GM23338 (cell line): ENCODE measurements around the gene HOXC9. TPM values are rescaled to one million over a fixed set of nuclear protein-coding genes. Genes with fewer than 3 reads are reported as not detected.

Experiments
- ATAC-seq: fragments of 200-7000 bp; cut with Tn5 transposase; 3 replicates; pipeline ENCODE4 v1.9.1; 2020
- DNase-seq: peaks from one replicate; pipeline ENCODE4 v3.0.0-alpha.2; 2015; ENCODE audit warnings: low spot score
- H2AFZ ChIP-seq: fragments of 200-600 bp; sonication (generic); 2 replicates; pipeline ENCODE4 v1.8.0; 2016; ENCODE audit warnings: antibody characterized with exemption, mild to moderate bottlenecking, moderate library complexity
- H3F3A ChIP-seq: fragments of 200-600 bp; sonication (generic); replicated peaks from 2 replicates; pipeline ENCODE4 v1.8.0; 2017; ENCODE audit warnings: antibody characterized with exemption, mixed run types, low read depth
- H3K27ac ChIP-seq: fragments of 200-600 bp; sonication (generic); 2 replicates; pipeline ENCODE4 v1.6.1; 2016; ENCODE audit warnings: low read depth
- H3K27me3 ChIP-seq: fragments of 200-600 bp; sonication (generic); 2 replicates; pipeline ENCODE4 v1.8.0; 2016; ENCODE audit warnings: mild to moderate bottlenecking, mixed run types, moderate library complexity; ENCODE audit not compliant: insufficient read depth
- H3K36me3 ChIP-seq: fragments of 200-600 bp; sonication (generic); 2 replicates; pipeline ENCODE4 v1.8.0; 2016; ENCODE audit warnings: mild to moderate bottlenecking; ENCODE audit not compliant: insufficient read depth
- H3K4me1 ChIP-seq: fragments of 200-600 bp; sonication (generic); 2 replicates; pipeline ENCODE4 v1.8.0; 2016; ENCODE audit warnings: mild to moderate bottlenecking, moderate library complexity; ENCODE audit not compliant: insufficient read depth
- H3K4me2 ChIP-seq: fragments of 200-600 bp; sonication (generic); 2 replicates; pipeline ENCODE4 v1.7.1; 2017; ENCODE audit warnings: mixed run types
- H3K4me3 ChIP-seq: fragments of 200-600 bp; sonication (generic); 2 replicates; pipeline ENCODE4 v1.6.1; 2016; ENCODE audit warnings: mixed run types
- H3K79me2 ChIP-seq: fragments of 200-600 bp; sonication (generic); replicated peaks from 2 replicates; pipeline ENCODE4 v1.8.0; 2017; ENCODE audit warnings: mild to moderate bottlenecking; ENCODE audit not compliant: insufficient read depth
- H3K9me2 ChIP-seq: fragments of 200-600 bp; sonication (generic); 2 replicates; pipeline ENCODE4 v1.8.0; 2017; ENCODE audit not compliant: insufficient read depth
- H4K20me1 ChIP-seq: fragments of 200-600 bp; sonication (generic); replicated peaks from 2 replicates; pipeline ENCODE4 v1.8.0; 2017; ENCODE audit warnings: mild to moderate bottlenecking; ENCODE audit not compliant: insufficient read depth
- H3K27ac Mint-ChIP-seq: 2 replicates; pipeline ENCODE4 v1.8.0; 2020; ENCODE audit warnings: inconsistent platforms, mild to moderate bottlenecking, moderate library complexity, mixed read lengths
- H3K27me3 Mint-ChIP-seq: 3 replicates; pipeline ENCODE4 v1.8.0; 2022; ENCODE audit warnings: low read depth, mild to moderate bottlenecking, moderate library complexity, mixed read lengths, inconsistent platforms; ENCODE audit not compliant: insufficient read depth, poor library complexity
- H3K36me3 Mint-ChIP-seq: 3 replicates; pipeline ENCODE4 v1.8.0; 2021; ENCODE audit warnings: low read depth, mild to moderate bottlenecking, inconsistent platforms, moderate library complexity, mixed read lengths
- H3K4me1 Mint-ChIP-seq: 3 replicates; pipeline ENCODE4 v1.8.0; 2020; ENCODE audit warnings: mild to moderate bottlenecking, inconsistent platforms, mixed read lengths
- H3K4me3 Mint-ChIP-seq: 3 replicates; pipeline ENCODE4 v1.8.0; 2021; ENCODE audit warnings: moderate library complexity, mild to moderate bottlenecking, inconsistent platforms, mixed read lengths
- H3K9me3 Mint-ChIP-seq: 3 replicates; pipeline ENCODE4 v1.8.0; 2020; ENCODE audit warnings: moderate library complexity, mild to moderate bottlenecking, inconsistent platforms, mixed read lengths
- CREB1 ChIP-seq: fragments of 250-450 bp; sonication (Bioruptor Pico); IDR thresholded peaks from 2 replicates; pipeline ENCODE4 v1.5.0; 2020; ENCODE audit warnings: low read depth, mild to moderate bottlenecking, moderate library complexity
- EZH2 ChIP-seq: fragments of 200-600 bp; sonication (generic); IDR thresholded peaks from one replicate; pipeline ENCODE4 v1.8.0; 2017; ENCODE audit warnings: antibody characterized with exemption, mild to moderate bottlenecking, low read depth; ENCODE audit not compliant: unreplicated experiment
- EZH2phosphoT487 ChIP-seq: fragments of 200-600 bp; sonication (generic); IDR thresholded peaks from one replicate; pipeline ENCODE4 v1.8.1; 2018; ENCODE audit warnings: antibody characterized with exemption; ENCODE audit not compliant: unreplicated experiment
- JUNB ChIP-seq: IDR thresholded peaks from one replicate; pipeline ENCODE4 v1.6.1; 2016; ENCODE audit warnings: antibody characterized with exemption; ENCODE audit not compliant: unreplicated experiment
- NANOG ChIP-seq: IDR thresholded peaks from 2 replicates; pipeline ENCODE4 v1.6.1; 2016; ENCODE audit warnings: antibody characterized with exemption, borderline replicate concordance
- POLR2AphosphoS5 ChIP-seq: IDR thresholded peaks from 2 replicates; pipeline ENCODE4 v1.6.1; 2016; ENCODE audit warnings: antibody characterized with exemption, low read depth
- STAT1 ChIP-seq: IDR thresholded peaks from one replicate; pipeline ENCODE4 v1.6.1; 2016; ENCODE audit warnings: antibody characterized with exemption; ENCODE audit not compliant: unreplicated experiment
- ZNF114 ChIP-seq: fragments of 250-450 bp; sonication (Bioruptor Pico); IDR thresholded peaks from 2 replicates; pipeline ENCODE4 v1.5.0; 2020; ENCODE audit warnings: mild to moderate bottlenecking, moderate library complexity
- ZNF331 ChIP-seq: fragments of 250-450 bp; sonication (Bioruptor Pico); IDR thresholded peaks from 2 replicates; pipeline ENCODE4 v1.5.0; 2020; ENCODE audit warnings: low read depth, mild to moderate bottlenecking, moderate library complexity
- ZNF462 ChIP-seq: fragments of 250-450 bp; sonication (Bioruptor Pico); IDR thresholded peaks from 2 replicates; pipeline ENCODE4 v1.5.0; 2020; ENCODE audit warnings: mild to moderate bottlenecking, moderate library complexity
- polyA plus RNA-seq: library from polyadenylated mRNA; unstranded; fragments of >200 nt; fragmentation: Nextera tagmentation; extraction: Ambion mirVana; gene quantifications from 2 replicates; pipeline ENCODE4 v1.2.1, GENCODE V29; 2016
- total RNA-seq: library from RNA; depleted of rRNA; stranded (reverse); fragments of >200 nt; shearing (Covaris generic); gene quantifications from 2 replicates; pipeline ENCODE4 v1.2.3, GENCODE V29; 2014
- TF ChIP-seq, protein P1 (sequence below), 2 experiments: fragments of 200-600 bp in 1 of 2; sonication (generic) in 1 of 2; conservative IDR thresholded peaks; 2 replicates each; pipeline versions ENCODE4 v1.5.1 to v1.6.1; 2016 to 2017; ENCODE audit warnings: antibody characterized with exemption in 2 of 2, low read depth in 2 of 2, mild to moderate bottlenecking in 2 of 2, moderate library complexity in 1 of 2
- TF ChIP-seq, protein P2 (sequence below): IDR thresholded peaks from 2 replicates; pipeline ENCODE4 v1.6.1; 2016; ENCODE audit warnings: antibody characterized with exemption
- TF ChIP-seq, protein P3 (sequence below): IDR thresholded peaks from one replicate; pipeline ENCODE4 v1.6.1; 2018; ENCODE audit warnings: antibody characterized with exemption; ENCODE audit not compliant: unreplicated experiment

The HOXC9 gene
- total and polyA plus RNA-seq, 2 experiments from 2014 or later = not detected

- H3K27ac ChIP-seq = no peak overlapping the region
- peaks cover 33% of the 10 kb centered on the region for H3K4me1 Mint-ChIP-seq
These were observed 10.5 kb upstream of the HOXC9 start for GRCh38 chr12:53989227-53990113.

More at GRCh38 chr12:53989227-53990113, 10.5 kb upstream of the HOXC9 start:
- no peak for ATAC-seq
- Mint-ChIP-seq H3K27ac (no peak overlapping the region), H3K4me3 (no peak overlapping the region), H3K36me3 (no peaks in the 10 kb centered on the region; the same call in 2 of the 3 replicates), H3K27me3 (peaks cover 100% of the 10 kb centered on the region), H3K9me3 (peaks cover 5% of the 10 kb centered on the region; the same call in 2 of the 3 replicates)
- TF ChIP-seq NANOG = no peak
- TF ChIP-seq, protein P1, sequence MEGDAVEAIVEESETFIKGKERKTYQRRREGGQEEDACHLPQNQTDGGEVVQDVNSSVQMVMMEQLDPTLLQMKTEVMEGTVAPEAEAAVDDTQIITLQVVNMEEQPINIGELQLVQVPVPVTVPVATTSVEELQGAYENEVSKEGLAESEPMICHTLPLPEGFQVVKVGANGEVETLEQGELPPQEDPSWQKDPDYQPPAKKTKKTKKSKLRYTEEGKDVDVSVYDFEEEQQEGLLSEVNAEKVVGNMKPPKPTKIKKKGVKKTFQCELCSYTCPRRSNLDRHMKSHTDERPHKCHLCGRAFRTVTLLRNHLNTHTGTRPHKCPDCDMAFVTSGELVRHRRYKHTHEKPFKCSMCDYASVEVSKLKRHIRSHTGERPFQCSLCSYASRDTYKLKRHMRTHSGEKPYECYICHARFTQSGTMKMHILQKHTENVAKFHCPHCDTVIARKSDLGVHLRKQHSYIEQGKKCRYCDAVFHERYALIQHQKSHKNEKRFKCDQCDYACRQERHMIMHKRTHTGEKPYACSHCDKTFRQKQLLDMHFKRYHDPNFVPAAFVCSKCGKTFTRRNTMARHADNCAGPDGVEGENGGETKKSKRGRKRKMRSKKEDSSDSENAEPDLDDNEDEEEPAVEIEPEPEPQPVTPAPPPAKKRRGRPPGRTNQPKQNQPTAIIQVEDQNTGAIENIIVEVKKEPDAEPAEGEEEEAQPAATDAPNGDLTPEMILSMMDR (conservative IDR thresholded peaks at IDR 0.05; ENCODE audit: low read depth in 2 of 2) = peak; percentile 39 to 56
- no peak for TF ChIP-seq ZNF462 (CRISPR knock-in tag)
- no peak for TF ChIP-seq ZNF331 (CRISPR knock-in tag)
- no peak for TF ChIP-seq ZNF114
- TF ChIP-seq JUNB = no peak
- TF ChIP-seq POLR2AphosphoS5 = no peak
- no peak for TF ChIP-seq CREB1 (CRISPR knock-in tag)
- no peak for TF ChIP-seq STAT1
- TF ChIP-seq, protein P2, sequence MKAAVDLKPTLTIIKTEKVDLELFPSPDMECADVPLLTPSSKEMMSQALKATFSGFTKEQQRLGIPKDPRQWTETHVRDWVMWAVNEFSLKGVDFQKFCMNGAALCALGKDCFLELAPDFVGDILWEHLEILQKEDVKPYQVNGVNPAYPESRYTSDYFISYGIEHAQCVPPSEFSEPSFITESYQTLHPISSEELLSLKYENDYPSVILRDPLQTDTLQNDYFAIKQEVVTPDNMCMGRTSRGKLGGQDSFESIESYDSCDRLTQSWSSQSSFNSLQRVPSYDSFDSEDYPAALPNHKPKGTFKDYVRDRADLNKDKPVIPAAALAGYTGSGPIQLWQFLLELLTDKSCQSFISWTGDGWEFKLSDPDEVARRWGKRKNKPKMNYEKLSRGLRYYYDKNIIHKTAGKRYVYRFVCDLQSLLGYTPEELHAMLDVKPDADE = no peak
- peak; percentile 91 for TF ChIP-seq EZH2
- peak; percentile 78 for TF ChIP-seq EZH2phosphoT487
- TF ChIP-seq, protein P3, sequence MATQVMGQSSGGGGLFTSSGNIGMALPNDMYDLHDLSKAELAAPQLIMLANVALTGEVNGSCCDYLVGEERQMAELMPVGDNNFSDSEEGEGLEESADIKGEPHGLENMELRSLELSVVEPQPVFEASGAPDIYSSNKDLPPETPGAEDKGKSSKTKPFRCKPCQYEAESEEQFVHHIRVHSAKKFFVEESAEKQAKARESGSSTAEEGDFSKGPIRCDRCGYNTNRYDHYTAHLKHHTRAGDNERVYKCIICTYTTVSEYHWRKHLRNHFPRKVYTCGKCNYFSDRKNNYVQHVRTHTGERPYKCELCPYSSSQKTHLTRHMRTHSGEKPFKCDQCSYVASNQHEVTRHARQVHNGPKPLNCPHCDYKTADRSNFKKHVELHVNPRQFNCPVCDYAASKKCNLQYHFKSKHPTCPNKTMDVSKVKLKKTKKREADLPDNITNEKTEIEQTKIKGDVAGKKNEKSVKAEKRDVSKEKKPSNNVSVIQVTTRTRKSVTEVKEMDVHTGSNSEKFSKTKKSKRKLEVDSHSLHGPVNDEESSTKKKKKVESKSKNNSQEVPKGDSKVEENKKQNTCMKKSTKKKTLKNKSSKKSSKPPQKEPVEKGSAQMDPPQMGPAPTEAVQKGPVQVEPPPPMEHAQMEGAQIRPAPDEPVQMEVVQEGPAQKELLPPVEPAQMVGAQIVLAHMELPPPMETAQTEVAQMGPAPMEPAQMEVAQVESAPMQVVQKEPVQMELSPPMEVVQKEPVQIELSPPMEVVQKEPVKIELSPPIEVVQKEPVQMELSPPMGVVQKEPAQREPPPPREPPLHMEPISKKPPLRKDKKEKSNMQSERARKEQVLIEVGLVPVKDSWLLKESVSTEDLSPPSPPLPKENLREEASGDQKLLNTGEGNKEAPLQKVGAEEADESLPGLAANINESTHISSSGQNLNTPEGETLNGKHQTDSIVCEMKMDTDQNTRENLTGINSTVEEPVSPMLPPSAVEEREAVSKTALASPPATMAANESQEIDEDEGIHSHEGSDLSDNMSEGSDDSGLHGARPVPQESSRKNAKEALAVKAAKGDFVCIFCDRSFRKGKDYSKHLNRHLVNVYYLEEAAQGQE = no peak
- Histone ChIP-seq H3K4me1 (peaks cover 43% of the 10 kb centered on the region), H3K79me2 (no peaks in the 10 kb centered on the region), H3K4me3 (0 out of 2 replicates have a peak overlapping the region, but pooled peaks have one; percentile 12), H4K20me1 (peaks cover 44% of the 10 kb centered on the region), H3F3A (peaks cover 41% of the 10 kb centered on the region), H3K9me2 (no peaks in the 10 kb centered on the region), H3K4me2 (no peak overlapping the region), H3K27me3 (peaks cover 98% of the 10 kb centered on the region), H2AFZ (no peak overlapping the region), H3K36me3 (no peaks in the 10 kb centered on the region)
- peak; percentile 68 for DNase-seq
